ENCODE measurements around the gene XAF1. TPM values are rescaled to one million over a fixed set of nuclear protein-coding genes. Genes with fewer than 3 reads are reported as not detected.

The XAF1 gene
- total and polyA plus RNA-seq, 12 donors = 12.7 to 73.4 (median 21.1) TPM

DNA sequence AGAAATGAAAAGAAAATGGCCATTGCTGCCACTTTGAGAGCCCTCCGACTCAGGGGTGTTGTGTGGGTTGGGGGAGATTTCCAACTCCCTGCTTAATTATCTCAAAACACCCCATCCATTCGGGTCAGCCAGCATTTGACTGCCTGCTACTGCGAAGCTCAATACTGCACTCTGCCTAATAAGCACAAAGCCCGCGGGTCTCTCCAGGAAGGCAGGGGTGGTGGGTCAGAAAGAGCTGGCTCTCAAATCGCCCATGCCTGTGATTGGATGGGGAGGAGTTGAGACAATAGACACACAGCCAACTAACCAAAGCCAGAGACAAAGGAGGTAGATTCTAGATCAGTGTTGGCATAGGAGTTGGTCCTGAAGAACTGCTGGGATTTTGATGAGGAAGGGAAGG, 2.3 kb upstream of the XAF1 start:
- Histone ChIP-seq H3K27ac (peak overlapping the region; percentile 33 to 94 (median 68)), H3K4me3 (no peak overlapping the region), H3K9me3 (replicated peaks in 1 of 3) (no peaks in the 10 kb centered on the region), H3K4me1 (replicated peaks in 1 of 2) (peaks cover 25 to 48% of the 10 kb centered on the region in 2 donors), H3K27me3 (no peaks in the 10 kb centered on the region), H3K36me3 (replicated peaks in 1 of 2) (no peaks in the 10 kb centered on the region)
- DNase-seq = no peak
- intact Hi-C loops (cut with DNase I) = no loop called here
- TF ChIP-seq, protein P1, sequence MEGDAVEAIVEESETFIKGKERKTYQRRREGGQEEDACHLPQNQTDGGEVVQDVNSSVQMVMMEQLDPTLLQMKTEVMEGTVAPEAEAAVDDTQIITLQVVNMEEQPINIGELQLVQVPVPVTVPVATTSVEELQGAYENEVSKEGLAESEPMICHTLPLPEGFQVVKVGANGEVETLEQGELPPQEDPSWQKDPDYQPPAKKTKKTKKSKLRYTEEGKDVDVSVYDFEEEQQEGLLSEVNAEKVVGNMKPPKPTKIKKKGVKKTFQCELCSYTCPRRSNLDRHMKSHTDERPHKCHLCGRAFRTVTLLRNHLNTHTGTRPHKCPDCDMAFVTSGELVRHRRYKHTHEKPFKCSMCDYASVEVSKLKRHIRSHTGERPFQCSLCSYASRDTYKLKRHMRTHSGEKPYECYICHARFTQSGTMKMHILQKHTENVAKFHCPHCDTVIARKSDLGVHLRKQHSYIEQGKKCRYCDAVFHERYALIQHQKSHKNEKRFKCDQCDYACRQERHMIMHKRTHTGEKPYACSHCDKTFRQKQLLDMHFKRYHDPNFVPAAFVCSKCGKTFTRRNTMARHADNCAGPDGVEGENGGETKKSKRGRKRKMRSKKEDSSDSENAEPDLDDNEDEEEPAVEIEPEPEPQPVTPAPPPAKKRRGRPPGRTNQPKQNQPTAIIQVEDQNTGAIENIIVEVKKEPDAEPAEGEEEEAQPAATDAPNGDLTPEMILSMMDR (IDR thresholded peaks at IDR 0.05) = no peak
- TF ChIP-seq POLR2A (IDR thresholded peaks at IDR 0.05) = no peak
- 67 to 79% (median 76%) methylated on average over 6 of the region's 6 CpGs for WGBS, 4 donors

DNA sequence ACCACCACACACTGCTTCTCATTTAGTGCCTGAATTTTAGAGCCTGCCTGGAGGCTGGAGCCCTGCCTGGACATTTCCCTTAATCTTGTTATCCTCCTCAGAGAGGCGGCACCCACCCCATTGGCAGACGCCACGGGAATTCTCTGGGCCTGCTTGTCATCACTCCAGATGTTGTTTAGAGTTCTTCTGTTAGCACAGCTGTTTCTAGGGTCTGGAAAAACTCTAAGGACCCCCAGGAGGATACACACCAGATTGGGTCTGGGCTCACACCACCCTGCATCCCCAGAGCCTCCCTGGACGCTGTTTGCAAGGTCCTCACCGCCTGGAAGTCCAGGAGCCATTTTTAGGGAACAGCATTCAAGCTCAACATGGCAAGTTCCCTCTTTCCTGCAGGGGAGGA, 565 bp upstream of the XAF1 start:
- intact Hi-C loops (cut with DNase I) = no loop called here
- Histone ChIP-seq H3K27me3 (no peaks in the 10 kb centered on the region), H3K9me3 (replicated peaks in 1 of 3) (no peaks in the 10 kb centered on the region), H3K4me1 (replicated peaks in 1 of 2) (peaks cover 25 to 48% of the 10 kb centered on the region in 2 donors), H3K4me3 (peak overlapping the region in 3 of 4 donors; percentile 1 to 55 (median 32)), H3K27ac (peak overlapping the region; percentile 38 to 88 (median 73)), H3K36me3 (replicated peaks in 1 of 2) (peaks cover 0 to 14% of the 10 kb centered on the region in 2 donors)
- 60 to 70% (median 65%) methylated on average over 5 of the region's 5 CpGs for WGBS, 4 donors
- no peak for TF ChIP-seq POLR2A (IDR thresholded peaks at IDR 0.05)
- TF ChIP-seq, protein P1 (IDR thresholded peaks at IDR 0.05) = no peak
- no peak for DNase-seq

DNA sequence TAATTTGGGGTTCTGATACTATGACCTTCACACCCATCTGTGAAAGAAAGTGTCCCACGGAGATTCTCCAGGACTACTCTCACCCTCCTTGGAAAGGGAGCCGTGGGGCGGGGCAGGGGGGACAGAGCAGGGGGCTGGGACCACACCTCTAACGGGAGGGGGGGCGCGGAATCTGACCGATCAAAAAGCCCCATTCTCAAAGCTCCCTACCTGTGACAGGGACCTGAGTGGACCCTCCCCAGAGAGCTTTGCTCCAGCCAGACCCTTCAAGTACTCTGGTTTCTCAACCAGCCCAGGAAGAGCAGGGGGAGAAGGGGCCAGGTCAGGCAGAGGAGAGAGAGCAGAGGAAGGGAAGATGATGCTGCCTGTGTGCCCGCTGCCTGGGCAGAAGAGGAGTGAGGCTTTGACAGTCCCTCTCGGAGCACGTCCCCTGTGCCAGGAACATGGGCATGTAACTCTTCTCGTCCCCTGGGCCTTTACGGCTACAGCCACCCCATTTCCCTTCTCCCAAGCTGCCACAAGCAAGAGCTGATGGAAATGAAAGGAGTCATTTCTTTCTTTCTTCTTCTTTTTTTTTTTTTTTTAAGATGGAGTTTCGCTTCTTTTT, 682 bp downstream of the XAF1 start:
- TF ChIP-seq, protein P1 (IDR thresholded peaks at IDR 0.05) = no peak
- no peak for TF ChIP-seq POLR2A (IDR thresholded peaks at IDR 0.05)
- Histone ChIP-seq H3K4me1 (replicated peaks in 1 of 2) (peaks cover 24 to 47% of the 10 kb centered on the region in 2 donors), H3K4me3 (peak overlapping the region; percentile 1 to 55 (median 20)), H3K36me3 (replicated peaks in 1 of 2) (peaks cover 0 to 25% of the 10 kb centered on the region in 2 donors), H3K9me3 (replicated peaks in 1 of 3) (no peaks in the 10 kb centered on the region), H3K27me3 (no peaks in the 10 kb centered on the region), H3K27ac (peak overlapping the region in 3 of 5 donors; percentile 73 to 88 (median 87))
- WGBS, 4 donors = 44 to 55% (median 52%) methylated on average over 9 to 13 of the region's 13 CpGs
- DNase-seq = no peak
- intact Hi-C loops (cut with DNase I) = no loop called here

DNA sequence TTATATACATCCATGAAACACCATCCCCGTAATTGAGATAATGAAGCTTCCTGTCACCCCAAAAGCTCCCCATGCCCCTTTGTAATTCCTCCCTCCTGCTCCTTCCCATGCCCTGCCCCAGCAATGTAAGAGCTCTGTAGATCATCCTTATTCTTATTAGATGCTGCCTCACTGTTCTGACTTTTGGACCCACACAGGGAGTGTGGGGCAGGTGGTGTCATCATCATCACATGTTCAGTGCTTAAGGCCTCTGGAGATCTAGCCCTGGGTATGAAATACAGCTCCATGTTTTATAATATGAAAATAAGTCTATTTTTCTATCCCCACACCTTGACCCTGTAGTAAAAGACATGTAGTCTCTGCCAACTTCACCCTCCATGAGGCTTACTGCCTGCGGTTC, 1.9 kb downstream of the XAF1 start:
- intact Hi-C loops (cut with DNase I) = no loop called here
- Histone ChIP-seq H3K27me3 (no peaks in the 10 kb centered on the region), H3K4me3 (no peak overlapping the region), H3K36me3 (replicated peaks in 1 of 2) (peaks cover 0 to 36% of the 10 kb centered on the region in 2 donors), H3K9me3 (replicated peaks in 1 of 3) (no peaks in the 10 kb centered on the region), H3K4me1 (replicated peaks in 1 of 2) (peaks cover 12 to 35% of the 10 kb centered on the region in 2 donors), H3K27ac (no peak overlapping the region)
- no peak for TF ChIP-seq POLR2A (IDR thresholded peaks at IDR 0.05)
- TF ChIP-seq, protein P1 (IDR thresholded peaks at IDR 0.05) = no peak
- WGBS, 4 donors = 90 to 98% (median 96%) methylated on average over 2 of the region's 2 CpGs
- DNase-seq = no peak
